PC-9 (cell line): ENCODE data around the gene STRA6. TPM values are rescaled to one million over a fixed set of nuclear protein-coding genes. Genes with fewer than 3 reads are reported as not detected.
"Not testable (repeated sequence)": the region's sequence is repeated elsewhere in the genome, so short reads cannot be mapped to it uniquely, and the experiment has no call there.

ENCODE experiments used
- BruUV-seq: library from RNA; stranded (reverse); fragments of 400-500 nt; replicated peaks from 2 replicates; lab custom pipeline; 2021; lab: Mats Ljungman, UMichigan
- CTCF ChIA-PET: fragments of 300-600 bp; sonication (Branson Sonifier 250); formaldehyde crosslinking; loops from one replicate; lab custom pipeline; 2022; ENCODE audit warnings: antibody characterized with exemption; lab: Charles Lee
- POLR2A ChIA-PET: fragments of 300-600 bp; sonication (Branson Sonifier 250); formaldehyde crosslinking; loops from one replicate; lab custom pipeline; 2022; ENCODE audit warnings: antibody characterized with exemption; ENCODE audit not compliant: unreplicated experiment; lab: Charles Lee
- DNase-seq, 2 experiments: peaks; one replicate each; pipeline versions ENCODE4 v3.0.0 to v3.0.0-alpha.2; 2015 to 2022; ENCODE audit warnings: mixed read lengths in 1 of 2
- H2AFZ ChIP-seq: fragments of 200-600 bp; sonication (generic); 2 replicates; pipeline ENCODE4 v1.8.1; 2017; ENCODE audit warnings: antibody characterized with exemption
- H3F3A ChIP-seq: fragments of 200-600 bp; sonication (generic); 2 replicates; pipeline ENCODE4 v1.8.1; 2017; ENCODE audit warnings: antibody characterized with exemption, mild to moderate bottlenecking, low read depth; ENCODE audit not compliant: insufficient read depth
- H3K27ac ChIP-seq: fragments of 200-600 bp; sonication (generic); 2 replicates; pipeline ENCODE4 v1.6.1; 2016; ENCODE audit warnings: mixed run types
- H3K27me3 ChIP-seq: fragments of 200-600 bp; sonication (generic); 2 replicates; pipeline ENCODE4 v1.6.1; 2016; ENCODE audit warnings: low read depth, mixed run types; ENCODE audit not compliant: insufficient read depth
- H3K36me3 ChIP-seq: fragments of 200-600 bp; sonication (generic); 2 replicates; pipeline ENCODE4 v1.6.1; 2016; ENCODE audit warnings: low read depth, mixed run types
- H3K4me1 ChIP-seq: fragments of 200-600 bp; sonication (generic); replicated peaks from 2 replicates; pipeline ENCODE4 v1.6.1; 2016; ENCODE audit warnings: mixed run types; ENCODE audit not compliant: insufficient read depth
- H3K4me2 ChIP-seq: fragments of 200-600 bp; sonication (generic); 2 replicates; pipeline ENCODE4 v1.6.1; 2017; ENCODE audit warnings: mixed run types
- H3K4me3 ChIP-seq: fragments of 200-600 bp; sonication (generic); 2 replicates; pipeline ENCODE4 v1.6.1; 2016; ENCODE audit warnings: mixed run types
- H3K79me2 ChIP-seq: fragments of 200-600 bp; sonication (generic); 2 replicates; pipeline ENCODE4 v1.6.1; 2017; ENCODE audit warnings: low read depth, mixed run types
- H3K9me2 ChIP-seq: fragments of 200-600 bp; sonication (generic); 2 replicates; pipeline ENCODE4 v1.8.1; 2017; ENCODE audit warnings: mild to moderate bottlenecking; ENCODE audit not compliant: insufficient read depth
- H3K9me3 ChIP-seq: fragments of 200-600 bp; sonication (generic); 2 replicates; pipeline ENCODE4 v1.8.1; 2016; ENCODE audit warnings: low read depth; ENCODE audit not compliant: insufficient read depth
- H4K20me1 ChIP-seq: fragments of 200-600 bp; sonication (generic); 2 replicates; pipeline ENCODE4 v1.8.1; 2017; ENCODE audit not compliant: insufficient read depth
- CTCF ChIP-seq: fragments of 200-600 bp; sonication (generic); conservative IDR thresholded peaks from 2 replicates; pipeline ENCODE4 v1.6.1; 2017; ENCODE audit warnings: mixed run types, antibody characterized with exemption, mild to moderate bottlenecking, moderate library complexity
- EZH2 ChIP-seq: fragments of 200-600 bp; sonication (generic); IDR thresholded peaks from 2 replicates; pipeline ENCODE4 v1.8.0; 2017; ENCODE audit warnings: antibody characterized with exemption, low read depth
- intact Hi-C: fragments of 100-400 bp; cut with micrococcal nuclease; formaldehyde crosslinking; loops from one replicate; pipeline ENCODE4 v1.10.0; 2022; ENCODE audit not compliant: unreplicated experiment
- total RNA-seq: library from RNA; stranded (reverse); gene quantifications from 2 replicates; pipeline ENCODE4 v1.2.3, GENCODE V29; 2021

Gene STRA6
- total RNA-seq, 1 experiment from 2014 or later, result 64.9 TPM

- H3K4me2 ChIP-seq, result no peak overlapping the region
- POLR2A ChIA-PET, result no interaction called here
Measured at GRCh38 chr15:74167891-74168331, 34.7 kb downstream of the STRA6 start.

GRCh38 chr15:74165461-74165860 is 37.1 kb downstream of the STRA6 start:
- no peak overlapping the region for H3K27ac ChIP-seq
- no peaks in the 10 kb centered on the region for H3K27me3 ChIP-seq
- BruUV-seq, result no TSS peak
- no peaks in the 10 kb centered on the region for H3K79me2 ChIP-seq
- CTCF ChIA-PET, result no interaction called here
- no peaks in the 10 kb centered on the region for H3K9me2 ChIP-seq
- no peaks in the 10 kb centered on the region for H3K36me3 ChIP-seq
- no peak overlapping the region for H2AFZ ChIP-seq
- TF ChIP-seq CTCF (no peak), EZH2 (no peak)
- no peak overlapping the region for H3K4me2 ChIP-seq
- POLR2A ChIA-PET, result interaction anchor here (0.6 kb wide), 1 partner anchor 86 kb away, joined by 5 read pairs; no protein-coding TSS in a partner anchor
- no peak for DNase-seq
- intact Hi-C loops, result no loop called here
- H3K4me1 ChIP-seq, result no peaks in the 10 kb centered on the region
- H3F3A ChIP-seq, result no peaks in the 10 kb centered on the region
- no peaks in the 10 kb centered on the region for H3K9me3 ChIP-seq
- H3K4me3 ChIP-seq, result no peak overlapping the region
- H4K20me1 ChIP-seq, result no peaks in the 10 kb centered on the region

More at GRCh38 chr15:74167891-74168331, 34.7 kb downstream of the STRA6 start:
- TF ChIP-seq EZH2 (no peak), CTCF (no peak)
- H3K27ac ChIP-seq, result no peak overlapping the region
- no peaks in the 10 kb centered on the region for H3K9me3 ChIP-seq
- CTCF ChIA-PET, result no interaction called here
- H3K4me3 ChIP-seq, result no peak overlapping the region
- no peak for DNase-seq
- no peaks in the 10 kb centered on the region for H3K9me2 ChIP-seq
- no peaks in the 10 kb centered on the region for H3F3A ChIP-seq
- H2AFZ ChIP-seq, result no peak overlapping the region
- no peaks in the 10 kb centered on the region; the same call in 1 of the 2 replicates for H3K4me1 ChIP-seq
- intact Hi-C loops, result no loop called here
- H3K36me3 ChIP-seq, result no peaks in the 10 kb centered on the region
- H3K27me3 ChIP-seq, result no peaks in the 10 kb centered on the region
- BruUV-seq, result no TSS peak
- no peaks in the 10 kb centered on the region for H4K20me1 ChIP-seq
- H3K79me2 ChIP-seq, result no peaks in the 10 kb centered on the region

- H4K20me1 ChIP-seq, H3K27me3 ChIP-seq, H2AFZ ChIP-seq, H3F3A ChIP-seq, BruUV-seq, CTCF ChIA-PET, H3K79me2 ChIP-seq, DNase-seq, H3K27ac ChIP-seq, H3K9me3 ChIP-seq, H3K36me3 ChIP-seq, H3K4me1 ChIP-seq, H3K4me2 ChIP-seq, POLR2A ChIA-PET, intact Hi-C loops, H3K9me2 ChIP-seq, H3K4me3 ChIP-seq: not testable (repeated sequence)
Measured at GRCh38 chr15:74162195-74162536, 40.4 kb downstream of the STRA6 start.

- POLR2A ChIA-PET, H3K27ac ChIP-seq, H3K27me3 ChIP-seq, DNase-seq, H3K4me2 ChIP-seq, H3K79me2 ChIP-seq, H3K9me3 ChIP-seq, H2AFZ ChIP-seq, H3K36me3 ChIP-seq, H3F3A ChIP-seq, H4K20me1 ChIP-seq, H3K4me3 ChIP-seq, H3K9me2 ChIP-seq, BruUV-seq, H3K4me1 ChIP-seq, intact Hi-C loops: not testable (repeated sequence)
- CTCF ChIA-PET, result interaction anchor here (0.5 kb wide), 1 partner anchor 163 kb away, joined by 7 read pairs; no protein-coding TSS in a partner anchor
Measured at GRCh38 chr15:74160390-74160789, 42.2 kb downstream of the STRA6 start.
